Panc1 (cell line): ENCODE results near the gene PANK4. TPM values are rescaled to one million over a fixed set of nuclear protein-coding genes. Genes with fewer than 3 reads are reported as not detected.
A peak's percentile ranks its signal among the peaks of the same experiment; 100 is the strongest.

Experiments
- ATAC-seq: fragments of 200-7000 bp; cut with Tn5 transposase; 2 replicates; pipeline ENCODE4 v1.9.1; 2020; ENCODE audit warnings: mild to moderate bottlenecking, moderate library complexity
- BruUV-seq: library from RNA; stranded (reverse); fragments of 400-500 nt; replicated peaks from 2 replicates; lab custom pipeline; 2021; lab: Mats Ljungman, UMichigan
- CTCF ChIA-PET: fragments of 300-600 bp; sonication (Branson Sonifier 250); formaldehyde crosslinking; loops from one replicate; lab custom pipeline; 2022; ENCODE audit warnings: antibody characterized with exemption; lab: Charles Lee
- POLR2A ChIA-PET: fragments of 300-600 bp; sonication (Branson Sonifier 250); formaldehyde crosslinking; loops from one replicate; lab custom pipeline; 2022; ENCODE audit warnings: antibody characterized with exemption; lab: Charles Lee
- DNase-seq: peaks from one replicate; pipeline ENCODE4 v3.0.0-alpha.2; 2010; ENCODE audit warnings: low read depth, low spot score
- H3K27ac ChIP-seq: 2 replicates; pipeline ENCODE4 v1.5.1; 2011; ENCODE audit warnings: mild to moderate bottlenecking, low read length, inconsistent platforms
- H3K27me3 ChIP-seq: fragments of 200-500 bp; sonication (Bioruptor generic); 2 replicates; pipeline ENCODE4 v1.6.0; 2014; ENCODE audit warnings: low read length, inconsistent platforms; ENCODE audit not compliant: control insufficient read depth, insufficient read depth
- H3K36me3 ChIP-seq: fragments of 200-500 bp; sonication (Bioruptor generic); 2 replicates; pipeline ENCODE4 v1.5.1; 2014; ENCODE audit warnings: inconsistent platforms, mild to moderate bottlenecking, low read length, moderate library complexity; ENCODE audit not compliant: control insufficient read depth, insufficient read depth
- H3K4me1 ChIP-seq: 2 replicates; pipeline ENCODE4 v1.5.1; 2011; ENCODE audit warnings: inconsistent platforms, mild to moderate bottlenecking, low read length, moderate library complexity; ENCODE audit not compliant: control insufficient read depth, insufficient read depth
- H3K4me3 ChIP-seq, 2 experiments: 2 replicates each; pipeline ENCODE4 v1.5.1; 2011 to 2012; ENCODE audit warnings: low read depth in 2 of 2, low read length in 2 of 2, mild to moderate bottlenecking in 2 of 2, inconsistent platforms in 1 of 2, moderate library complexity in 1 of 2
- H3K9me3 ChIP-seq: fragments of 200-500 bp; sonication (Bioruptor generic); 2 replicates; pipeline ENCODE4 v1.5.1; 2014; ENCODE audit warnings: low read depth, mild to moderate bottlenecking, inconsistent platforms, low read length, moderate library complexity; ENCODE audit not compliant: control insufficient read depth, insufficient read depth
- POLR2AphosphoS5 ChIP-seq: IDR thresholded peaks from 2 replicates; pipeline ENCODE4 v1.6.1; 2012; ENCODE audit warnings: mild to moderate bottlenecking, low read depth, low read length, moderate library complexity
- SIN3A ChIP-seq: IDR thresholded peaks from 2 replicates; pipeline ENCODE4 v1.6.1; 2012; ENCODE audit warnings: low read depth, mild to moderate bottlenecking, low read length, moderate library complexity, borderline replicate concordance; ENCODE audit not compliant: insufficient read depth
- TCF7L2 ChIP-seq: IDR thresholded peaks from 2 replicates; pipeline ENCODE4 v1.6.1; 2011; ENCODE audit warnings: mild to moderate bottlenecking, low read depth, low read length, inconsistent platforms
- in situ Hi-C: cut with HindIII; loops from 2 replicates; pipeline ENCODE4 v1.10.0; 2016; ENCODE audit warnings: low sequenced_read_pairs, low pct_unique_long_range_greater_than_20kb
- intact Hi-C: fragments of 100-400 bp; cut with micrococcal nuclease; formaldehyde crosslinking; loops from one replicate; pipeline ENCODE4 v1.10.0; 2022; ENCODE audit not compliant: unreplicated experiment
- total RNA-seq: library from RNA; stranded (reverse); gene quantifications from one replicate; pipeline ENCODE4 v1.2.1, GENCODE V29; 2021; ENCODE audit not compliant: unreplicated experiment
- TF ChIP-seq, protein P1 (sequence below): fragments of 450-650 bp; IDR thresholded peaks from 2 replicates; pipeline ENCODE4 v1.5.1; 2017; ENCODE audit warnings: mild to moderate bottlenecking
- TF ChIP-seq, protein P2 (sequence below), 2 experiments: IDR thresholded peaks; 2 replicates each; pipeline ENCODE4 v1.6.1; 2011 to 2012; ENCODE audit warnings: low read depth in 2 of 2, control low read depth in 1 of 2, low read length in 1 of 2, mild to moderate bottlenecking in 1 of 2, moderate library complexity in 1 of 2; ENCODE audit not compliant: insufficient read depth in 1 of 2

The PANK4 gene
- total RNA-seq, 1 experiment from 2014 or later, result 35.9 TPM

DNA sequence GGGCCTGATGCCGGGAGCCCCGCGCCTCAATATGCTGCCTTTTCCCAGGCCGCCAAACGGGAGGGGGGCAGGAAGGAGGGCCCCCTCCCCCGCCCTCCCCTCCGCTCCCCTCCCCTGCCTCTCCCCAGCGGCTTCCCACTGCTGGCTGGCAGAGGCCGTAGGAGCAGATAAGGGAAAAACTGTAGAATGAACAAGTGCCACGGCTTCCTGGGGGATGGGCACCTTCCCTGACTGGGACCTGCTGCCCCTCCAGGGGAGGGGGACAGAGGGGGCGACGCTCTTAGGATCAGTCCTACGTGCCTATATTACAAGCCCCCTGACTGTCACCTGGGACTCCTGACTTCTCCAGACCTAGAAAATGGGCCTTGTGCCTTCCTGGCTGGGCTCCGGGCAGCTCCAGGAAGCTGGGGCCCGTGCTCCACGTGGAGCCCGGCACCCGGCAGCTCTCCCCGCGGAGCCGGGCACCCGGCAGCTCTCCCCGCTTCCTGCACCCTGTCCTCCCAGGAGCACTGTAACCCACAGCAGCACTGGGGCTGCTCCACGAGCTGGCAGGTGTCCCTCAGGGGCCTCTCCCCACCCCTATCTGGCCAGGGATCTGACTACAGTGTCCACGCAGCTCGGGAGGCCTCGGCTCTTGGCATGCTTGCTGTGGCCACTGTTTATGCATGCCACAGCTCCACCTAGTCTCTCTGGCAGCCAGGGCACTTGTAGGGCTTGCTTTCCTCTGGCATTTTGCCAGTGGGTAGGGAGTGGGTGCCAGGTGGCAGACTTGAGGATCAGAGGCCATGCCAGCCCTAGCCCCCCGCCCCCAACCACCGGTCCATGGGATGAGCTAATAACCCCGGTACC lies 4.3 kb upstream of the PANK4 start:
- BruUV-seq, result no TSS peak
- TF ChIP-seq TCF7L2 (no peak), SIN3A (no peak), POLR2AphosphoS5 (no peak)
- TF ChIP-seq, protein P1, sequence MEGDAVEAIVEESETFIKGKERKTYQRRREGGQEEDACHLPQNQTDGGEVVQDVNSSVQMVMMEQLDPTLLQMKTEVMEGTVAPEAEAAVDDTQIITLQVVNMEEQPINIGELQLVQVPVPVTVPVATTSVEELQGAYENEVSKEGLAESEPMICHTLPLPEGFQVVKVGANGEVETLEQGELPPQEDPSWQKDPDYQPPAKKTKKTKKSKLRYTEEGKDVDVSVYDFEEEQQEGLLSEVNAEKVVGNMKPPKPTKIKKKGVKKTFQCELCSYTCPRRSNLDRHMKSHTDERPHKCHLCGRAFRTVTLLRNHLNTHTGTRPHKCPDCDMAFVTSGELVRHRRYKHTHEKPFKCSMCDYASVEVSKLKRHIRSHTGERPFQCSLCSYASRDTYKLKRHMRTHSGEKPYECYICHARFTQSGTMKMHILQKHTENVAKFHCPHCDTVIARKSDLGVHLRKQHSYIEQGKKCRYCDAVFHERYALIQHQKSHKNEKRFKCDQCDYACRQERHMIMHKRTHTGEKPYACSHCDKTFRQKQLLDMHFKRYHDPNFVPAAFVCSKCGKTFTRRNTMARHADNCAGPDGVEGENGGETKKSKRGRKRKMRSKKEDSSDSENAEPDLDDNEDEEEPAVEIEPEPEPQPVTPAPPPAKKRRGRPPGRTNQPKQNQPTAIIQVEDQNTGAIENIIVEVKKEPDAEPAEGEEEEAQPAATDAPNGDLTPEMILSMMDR, result no peak
- TF ChIP-seq, protein P2, sequence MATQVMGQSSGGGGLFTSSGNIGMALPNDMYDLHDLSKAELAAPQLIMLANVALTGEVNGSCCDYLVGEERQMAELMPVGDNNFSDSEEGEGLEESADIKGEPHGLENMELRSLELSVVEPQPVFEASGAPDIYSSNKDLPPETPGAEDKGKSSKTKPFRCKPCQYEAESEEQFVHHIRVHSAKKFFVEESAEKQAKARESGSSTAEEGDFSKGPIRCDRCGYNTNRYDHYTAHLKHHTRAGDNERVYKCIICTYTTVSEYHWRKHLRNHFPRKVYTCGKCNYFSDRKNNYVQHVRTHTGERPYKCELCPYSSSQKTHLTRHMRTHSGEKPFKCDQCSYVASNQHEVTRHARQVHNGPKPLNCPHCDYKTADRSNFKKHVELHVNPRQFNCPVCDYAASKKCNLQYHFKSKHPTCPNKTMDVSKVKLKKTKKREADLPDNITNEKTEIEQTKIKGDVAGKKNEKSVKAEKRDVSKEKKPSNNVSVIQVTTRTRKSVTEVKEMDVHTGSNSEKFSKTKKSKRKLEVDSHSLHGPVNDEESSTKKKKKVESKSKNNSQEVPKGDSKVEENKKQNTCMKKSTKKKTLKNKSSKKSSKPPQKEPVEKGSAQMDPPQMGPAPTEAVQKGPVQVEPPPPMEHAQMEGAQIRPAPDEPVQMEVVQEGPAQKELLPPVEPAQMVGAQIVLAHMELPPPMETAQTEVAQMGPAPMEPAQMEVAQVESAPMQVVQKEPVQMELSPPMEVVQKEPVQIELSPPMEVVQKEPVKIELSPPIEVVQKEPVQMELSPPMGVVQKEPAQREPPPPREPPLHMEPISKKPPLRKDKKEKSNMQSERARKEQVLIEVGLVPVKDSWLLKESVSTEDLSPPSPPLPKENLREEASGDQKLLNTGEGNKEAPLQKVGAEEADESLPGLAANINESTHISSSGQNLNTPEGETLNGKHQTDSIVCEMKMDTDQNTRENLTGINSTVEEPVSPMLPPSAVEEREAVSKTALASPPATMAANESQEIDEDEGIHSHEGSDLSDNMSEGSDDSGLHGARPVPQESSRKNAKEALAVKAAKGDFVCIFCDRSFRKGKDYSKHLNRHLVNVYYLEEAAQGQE (IDR thresholded peaks at IDR 0.05; ENCODE audit: insufficient read depth in 1 of 2, low read depth in 2 of 2, low read length in 1 of 2), result no peak

DNA sequence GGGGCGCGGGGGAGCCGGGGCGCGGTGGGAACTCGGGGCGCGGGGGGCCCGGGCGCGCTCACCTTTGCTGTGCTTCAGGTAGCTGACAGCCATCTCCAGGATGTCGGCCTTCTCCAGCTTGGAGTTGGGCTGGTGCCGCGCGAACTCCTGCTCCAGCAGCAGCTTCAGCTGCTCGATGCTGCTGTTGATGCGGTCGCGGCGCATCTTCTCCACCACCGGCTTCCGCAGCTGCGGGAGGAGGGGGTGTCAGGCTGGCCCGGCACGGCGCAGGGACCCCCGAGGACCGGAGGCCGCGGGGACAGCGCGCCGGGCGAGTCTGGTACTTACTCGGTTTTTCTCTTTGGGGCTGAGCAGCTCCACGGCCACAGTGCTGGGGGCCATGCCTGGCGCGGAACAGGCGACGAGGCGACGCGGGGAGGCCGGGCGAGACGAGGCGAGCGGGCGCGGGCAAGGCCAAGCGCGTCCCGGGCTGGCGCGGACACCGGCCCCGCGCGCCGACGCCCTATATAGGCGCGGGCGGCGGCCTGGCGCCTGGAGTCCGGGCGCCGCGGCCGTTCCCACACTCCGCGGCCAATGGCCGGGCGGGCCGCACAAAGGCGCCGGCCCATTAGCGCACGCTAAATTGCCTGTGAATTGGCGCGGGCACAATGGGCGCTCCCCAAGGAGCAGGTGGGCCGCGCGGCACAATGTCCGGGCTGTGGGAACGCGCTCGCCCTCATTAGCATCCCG lies 3.6 kb upstream of the PANK4 start, which contains the start of gene HES5:
HES5 (minus strand) TSS at position 480 of the 729 bp plus-strand sequence; CDS start at position 381, 99 bp downstream.
- ATAC-seq (no peak), DNase-seq (no peak)
- Histone ChIP-seq H3K27me3 (no peaks in the 10 kb centered on the region), H3K9me3 (no peaks in the 10 kb centered on the region), H3K36me3 (no peaks in the 10 kb centered on the region; the same call in 1 of the 2 replicates), H3K4me1 (peaks cover 46% of the 10 kb centered on the region), H3K4me3 (peak within 1 kb of the TSS in 1 of 2 experiments; percentile 26; a peak in 1 of 4 replicates), H3K27ac (peak within 1 kb of the TSS; percentile 59)
- in situ Hi-C loops (no loop called here), intact Hi-C loops (no loop called here)
- ChIA-PET POLR2A (no interaction called here), CTCF (no interaction called here)
- no TSS peak for BruUV-seq
- TF ChIP-seq, protein P1, result no peak
- no peak for TF ChIP-seq SIN3A
- TF ChIP-seq TCF7L2, result no peak
- TF ChIP-seq, protein P2 (IDR thresholded peaks at IDR 0.05; ENCODE audit: insufficient read depth in 1 of 2, low read depth in 2 of 2, low read length in 1 of 2), result no peak
- no peak for TF ChIP-seq POLR2AphosphoS5

More for the DNA sequence above, 4.3 kb upstream of the PANK4 start:
- peak overlapping the region; percentile 59; the same call in 1 of the 2 replicates for H3K27ac ChIP-seq
- intact Hi-C loops (no loop called here), in situ Hi-C loops (no loop called here)
- ChIA-PET POLR2A (interaction anchor here (0.6 to 0.7 kb wide), 2 partner anchors 15 to 338 kb away, joined by 3 to 4 read pairs; no protein-coding TSS in a partner anchor), CTCF (no interaction called here)
- no peaks in the 10 kb centered on the region for H3K36me3 ChIP-seq
- peaks cover 50% of the 10 kb centered on the region for H3K4me1 ChIP-seq
- H3K27me3 ChIP-seq, result no peaks in the 10 kb centered on the region
- DNase-seq, result no peak
- ATAC-seq, result no peak
- H3K4me3 ChIP-seq, result no peak overlapping the region
- no peaks in the 10 kb centered on the region for H3K9me3 ChIP-seq
